ENCODE data around the gene FBXO33. TPM values are rescaled to one million over a fixed set of nuclear protein-coding genes. Genes with fewer than 3 reads are reported as not detected.
A peak's percentile ranks its signal among the peaks of the same experiment; 100 is the strongest.

The FBXO33 gene
- polyA plus RNA-seq, 2 of the 4 experiments (the other 2 are of a cell fraction), result 8.2 to 10.6 TPM

- Histone ChIP-seq H3K27ac (no peak overlapping the region), H3K9me3 (peaks cover 12% of the 10 kb centered on the region), H3K4me2 (no peak overlapping the region), H3K4me1 (no peaks in the 10 kb centered on the region), H3K4me3 (no peak overlapping the region)
- no peak for FAIRE-seq
- peak in 1 of 2 experiments; percentile 6 for DNase-seq (ENCODE audit: low read depth in 1 of 2, low spot score in 1 of 2)
- ChIA-PET CTCF (no interaction called here), POLR2A (no interaction called here)
- 33% methylated on average over 1 of the region's 1 CpG for WGBS (ENCODE audit: missing lambda C conversion rate)
- TF ChIP-seq TP53 (CRISPR knock-in tag; IDR thresholded peaks at IDR 0.05), result no peak
- no peak for TF ChIP-seq NPAS2 (CRISPR knock-in tag; IDR thresholded peaks at IDR 0.05; ENCODE audit: borderline replicate concordance)
- peak; percentile 71 to 75; a peak in 5 of 6 replicates for ATAC-seq
Measured at GRCh38 chr14:39419272-39419671, 13.0 kb downstream of the FBXO33 start.

GRCh38 chr14:39417014-39417413, 15.2 kb downstream of the FBXO33 start:
- H3K4me3 ChIP-seq, result no peak overlapping the region
- no peak overlapping the region for H3K27ac ChIP-seq
- no peak for FAIRE-seq
- peak in 1 of 2 experiments; percentile 58; a peak in 4 of 6 replicates for ATAC-seq
- ChIA-PET CTCF (no interaction called here), POLR2A (no interaction called here)
- peaks cover 12% of the 10 kb centered on the region for H3K9me3 ChIP-seq
- 79% methylated on average over 2 of the region's 2 CpGs for WGBS (ENCODE audit: missing lambda C conversion rate)
- H3K4me1 ChIP-seq, result no peaks in the 10 kb centered on the region
- H3K4me2 ChIP-seq, result no peak overlapping the region
- DNase-seq (ENCODE audit: low read depth in 1 of 2, low spot score in 1 of 2), result peak in 1 of 2 experiments; percentile 28
- TF ChIP-seq RAD21 (conservative IDR thresholded peaks at IDR 0.05 in 1 of 2, IDR thresholded peaks at IDR 0.05 in 1 of 2) (peak; percentile 18 to 41; a peak in 1 of 5 replicates), FOXS1 (CRISPR knock-in tag; IDR thresholded peaks at IDR 0.05) (no peak), CTCF (IDR thresholded peaks at IDR 0.05) (0 out of 3 replicates have a peak, but pooled peaks have one; percentile 13)

GRCh38 chr14:39416072-39416471, 16.2 kb downstream of the FBXO33 start:
- no peak for FAIRE-seq
- 88% methylated on average over 1 of the region's 1 CpG for WGBS (ENCODE audit: missing lambda C conversion rate)
- H3K4me1 ChIP-seq, result no peaks in the 10 kb centered on the region

More at GRCh38 chr14:39416072-39416471, 16.2 kb downstream of the FBXO33 start:
- H3K9me3 ChIP-seq, result peaks cover 12% of the 10 kb centered on the region
- H3K27ac ChIP-seq, result no peak overlapping the region
- TF ChIP-seq BCL3 (IDR thresholded peaks at IDR 0.05) (no peak), RCOR1 (IDR thresholded peaks at IDR 0.05; ENCODE audit: low read depth, low read length) (no peak), RFX5 (IDR thresholded peaks at IDR 0.05) (no peak), JUN (IDR thresholded peaks at IDR 0.05) (no peak), ZC3H11A (IDR thresholded peaks at IDR 0.05) (no peak), NFE2L2 (conservative IDR thresholded peaks at IDR 0.05; ENCODE audit: low read length) (no peak), FOSB (CRISPR knock-in tag; IDR thresholded peaks at IDR 0.05) (no peak), NPAS2 (CRISPR knock-in tag; IDR thresholded peaks at IDR 0.05; ENCODE audit: borderline replicate concordance) (no peak), HEYL (CRISPR knock-in tag; IDR thresholded peaks at IDR 0.05) (no peak), CHD4 (IDR thresholded peaks at IDR 0.05; ENCODE audit: borderline replicate concordance) (no peak), NR3C1 (IDR thresholded peaks at IDR 0.05) (no peak), KDM1A (IDR thresholded peaks at IDR 0.05; ENCODE audit: low read depth) (no peak), SREBF2 (IDR thresholded peaks at IDR 0.05) (no peak), TFCP2L1 (CRISPR knock-in tag; IDR thresholded peaks at IDR 0.05) (no peak), MAX (IDR thresholded peaks at IDR 0.05) (no peak), HMGXB4 (CRISPR knock-in tag; IDR thresholded peaks at IDR 0.05; ENCODE audit: borderline replicate concordance) (no peak), MYC (IDR thresholded peaks at IDR 0.05; ENCODE audit: borderline replicate concordance, low read length) (no peak), POLR2A (IDR thresholded peaks at IDR 0.05; ENCODE audit: low read length) (no peak), ZFP36 (IDR thresholded peaks at IDR 0.05; ENCODE audit: borderline replicate concordance, partially characterized antibody) (no peak), POLR2AphosphoS2 (conservative IDR thresholded peaks at IDR 0.05; ENCODE audit: low read length) (no peak)
- POLR2A ChIA-PET, result no interaction called here
- no peak overlapping the region for H3K4me3 ChIP-seq
- no peak overlapping the region for H3K4me2 ChIP-seq
- no peak for DNase-seq (ENCODE audit: low read depth in 1 of 2, low spot score in 1 of 2)
- no peak for ATAC-seq
- CTCF ChIA-PET, result interaction anchor here (1.3 kb wide), 1 partner anchor 11 kb away, joined by 6 read pairs; no protein-coding TSS in a partner anchor

Data from A549 (cell line).